SK-N-SH treated with all-trans-retinoic acid at 6 μM for 48 hours (cell line): ENCODE measurements around the gene GGTLC2.
"Not testable (repeated sequence)": the region's sequence is repeated elsewhere in the genome, so short reads cannot be mapped to it uniquely, and the experiment has no call there.

Experiments used
- ARNTL ChIP-seq: fragments of 450-650 bp; formaldehyde crosslinking; IDR thresholded peaks from 2 replicates; pipeline ENCODE4 v1.5.0; 2020; ENCODE audit warnings: low read depth, mild to moderate bottlenecking, moderate library complexity, borderline replicate concordance
- GLIS3 ChIP-seq: fragments of 250-450 bp; sonication (Bioruptor Pico); IDR thresholded peaks from 2 replicates; pipeline ENCODE4 v1.5.0; 2020; ENCODE audit warnings: mild to moderate bottlenecking, moderate library complexity
- RARB ChIP-seq: fragments of 250-450 bp; sonication (Bioruptor Pico); IDR thresholded peaks from 2 replicates; pipeline ENCODE4 v1.8.0; 2021; ENCODE audit warnings: mild to moderate bottlenecking, moderate library complexity
- SNAI2 ChIP-seq: fragments of 250-450 bp; sonication (Bioruptor Pico); IDR thresholded peaks from 2 replicates; pipeline ENCODE4 v1.5.0; 2020; ENCODE audit warnings: mild to moderate bottlenecking, moderate library complexity
- ZNF70 ChIP-seq: fragments of 450-650 bp; formaldehyde crosslinking; IDR thresholded peaks from 2 replicates; pipeline ENCODE4 v1.5.0; 2020; ENCODE audit warnings: mild to moderate bottlenecking, moderate library complexity
- TF ChIP-seq, protein P1 (sequence below): fragments of 250-450 bp; sonication (Bioruptor Pico); IDR thresholded peaks from 2 replicates; pipeline ENCODE4 v1.5.1; 2021; ENCODE audit warnings: mild to moderate bottlenecking, moderate library complexity
- TF ChIP-seq, protein P2 (sequence below): fragments of 250-450 bp; sonication (Bioruptor Pico); IDR thresholded peaks from 2 replicates; pipeline ENCODE4 v1.5.1; 2020; ENCODE audit warnings: low read depth, mild to moderate bottlenecking, moderate library complexity
- TF ChIP-seq, protein P3 (sequence below): fragments of 250-450 bp; sonication (Bioruptor Pico); IDR thresholded peaks from 2 replicates; pipeline ENCODE4 v1.5.0; 2020; ENCODE audit warnings: mild to moderate bottlenecking, moderate library complexity

DNA sequence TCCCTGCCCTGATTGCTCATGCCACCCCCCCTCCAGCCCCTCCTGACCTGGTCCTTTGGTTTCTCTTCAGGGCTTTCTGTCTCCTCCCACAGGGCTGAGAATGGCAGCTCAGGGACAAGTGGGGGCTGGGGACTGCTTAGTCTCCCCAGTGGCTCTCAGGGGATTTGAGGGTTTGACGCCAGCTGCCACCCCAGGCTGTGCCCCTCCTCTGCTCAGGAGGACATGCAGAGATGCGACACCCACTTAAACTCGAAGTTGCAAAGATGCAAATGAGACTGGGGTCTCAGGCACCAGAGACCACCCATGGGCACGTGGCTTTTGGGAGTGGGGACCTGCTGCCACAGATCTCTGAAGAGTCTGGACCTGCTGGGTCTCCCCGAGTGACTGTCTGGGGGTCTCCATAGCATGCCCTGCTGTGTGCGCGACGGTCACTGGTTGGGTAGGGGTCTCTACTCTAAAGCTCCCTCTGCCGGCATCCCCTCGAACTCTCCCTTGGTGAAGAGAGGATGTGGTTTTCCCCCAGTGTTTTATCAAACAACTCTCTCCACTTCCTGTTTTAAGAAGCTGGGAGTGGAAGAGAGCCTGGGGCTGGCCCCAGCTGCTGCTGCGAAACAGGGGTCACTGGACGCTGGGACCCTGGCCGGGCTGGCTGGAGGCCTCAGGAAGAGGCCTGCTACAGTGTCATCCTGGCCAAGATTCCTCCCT is 9.4 kb downstream of the GGTLC2 start:
- not testable (repeated sequence) for TF ChIP-seq ZNF70; GLIS3; ARNTL; SNAI2; RARB (CRISPR knock-in tag)
- TF ChIP-seq, protein P1, sequence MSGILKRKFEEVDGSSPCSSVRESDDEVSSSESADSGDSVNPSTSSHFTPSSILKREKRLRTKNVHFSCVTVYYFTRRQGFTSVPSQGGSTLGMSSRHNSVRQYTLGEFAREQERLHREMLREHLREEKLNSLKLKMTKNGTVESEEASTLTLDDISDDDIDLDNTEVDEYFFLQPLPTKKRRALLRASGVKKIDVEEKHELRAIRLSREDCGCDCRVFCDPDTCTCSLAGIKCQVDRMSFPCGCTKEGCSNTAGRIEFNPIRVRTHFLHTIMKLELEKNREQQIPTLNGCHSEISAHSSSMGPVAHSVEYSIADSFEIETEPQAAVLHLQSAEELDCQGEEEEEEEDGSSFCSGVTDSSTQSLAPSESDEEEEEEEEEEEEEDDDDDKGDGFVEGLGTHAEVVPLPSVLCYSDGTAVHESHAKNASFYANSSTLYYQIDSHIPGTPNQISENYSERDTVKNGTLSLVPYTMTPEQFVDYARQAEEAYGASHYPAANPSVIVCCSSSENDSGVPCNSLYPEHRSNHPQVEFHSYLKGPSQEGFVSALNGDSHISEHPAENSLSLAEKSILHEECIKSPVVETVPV, result not testable (repeated sequence)
- TF ChIP-seq, protein P2, sequence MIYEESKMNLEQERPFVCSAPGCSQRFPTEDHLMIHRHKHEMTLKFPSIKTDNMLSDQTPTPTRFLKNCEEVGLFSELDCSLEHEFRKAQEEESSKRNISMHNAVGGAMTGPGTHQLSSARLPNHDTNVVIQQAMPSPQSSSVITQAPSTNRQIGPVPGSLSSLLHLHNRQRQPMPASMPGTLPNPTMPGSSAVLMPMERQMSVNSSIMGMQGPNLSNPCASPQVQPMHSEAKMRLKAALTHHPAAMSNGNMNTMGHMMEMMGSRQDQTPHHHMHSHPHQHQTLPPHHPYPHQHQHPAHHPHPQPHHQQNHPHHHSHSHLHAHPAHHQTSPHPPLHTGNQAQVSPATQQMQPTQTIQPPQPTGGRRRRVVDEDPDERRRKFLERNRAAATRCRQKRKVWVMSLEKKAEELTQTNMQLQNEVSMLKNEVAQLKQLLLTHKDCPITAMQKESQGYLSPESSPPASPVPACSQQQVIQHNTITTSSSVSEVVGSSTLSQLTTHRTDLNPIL (CRISPR knock-in tag), result not testable (repeated sequence)
- TF ChIP-seq, protein P3, sequence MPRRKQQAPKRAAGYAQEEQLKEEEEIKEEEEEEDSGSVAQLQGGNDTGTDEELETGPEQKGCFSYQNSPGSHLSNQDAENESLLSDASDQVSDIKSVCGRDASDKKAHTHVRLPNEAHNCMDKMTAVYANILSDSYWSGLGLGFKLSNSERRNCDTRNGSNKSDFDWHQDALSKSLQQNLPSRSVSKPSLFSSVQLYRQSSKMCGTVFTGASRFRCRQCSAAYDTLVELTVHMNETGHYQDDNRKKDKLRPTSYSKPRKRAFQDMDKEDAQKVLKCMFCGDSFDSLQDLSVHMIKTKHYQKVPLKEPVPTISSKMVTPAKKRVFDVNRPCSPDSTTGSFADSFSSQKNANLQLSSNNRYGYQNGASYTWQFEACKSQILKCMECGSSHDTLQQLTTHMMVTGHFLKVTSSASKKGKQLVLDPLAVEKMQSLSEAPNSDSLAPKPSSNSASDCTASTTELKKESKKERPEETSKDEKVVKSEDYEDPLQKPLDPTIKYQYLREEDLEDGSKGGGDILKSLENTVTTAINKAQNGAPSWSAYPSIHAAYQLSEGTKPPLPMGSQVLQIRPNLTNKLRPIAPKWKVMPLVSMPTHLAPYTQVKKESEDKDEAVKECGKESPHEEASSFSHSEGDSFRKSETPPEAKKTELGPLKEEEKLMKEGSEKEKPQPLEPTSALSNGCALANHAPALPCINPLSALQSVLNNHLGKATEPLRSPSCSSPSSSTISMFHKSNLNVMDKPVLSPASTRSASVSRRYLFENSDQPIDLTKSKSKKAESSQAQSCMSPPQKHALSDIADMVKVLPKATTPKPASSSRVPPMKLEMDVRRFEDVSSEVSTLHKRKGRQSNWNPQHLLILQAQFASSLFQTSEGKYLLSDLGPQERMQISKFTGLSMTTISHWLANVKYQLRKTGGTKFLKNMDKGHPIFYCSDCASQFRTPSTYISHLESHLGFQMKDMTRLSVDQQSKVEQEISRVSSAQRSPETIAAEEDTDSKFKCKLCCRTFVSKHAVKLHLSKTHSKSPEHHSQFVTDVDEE (CRISPR knock-in tag), result not testable (repeated sequence)
